GM23338 (cell line): ENCODE data around the gene KAZN.

Experiments used
- CTCF ChIP-seq, 2 experiments: fragments of 200-600 bp in 1 of 2; sonication (generic) in 1 of 2; conservative IDR thresholded peaks; 2 replicates each; pipeline versions ENCODE4 v1.5.1 to v1.6.1; 2016 to 2017; ENCODE audit warnings: antibody characterized with exemption in 2 of 2, low read depth in 2 of 2, mild to moderate bottlenecking in 2 of 2, moderate library complexity in 1 of 2
- EZH2 ChIP-seq: fragments of 200-600 bp; sonication (generic); IDR thresholded peaks from one replicate; pipeline ENCODE4 v1.8.0; 2017; ENCODE audit warnings: antibody characterized with exemption, mild to moderate bottlenecking, low read depth; ENCODE audit not compliant: unreplicated experiment
- EZH2phosphoT487 ChIP-seq: fragments of 200-600 bp; sonication (generic); IDR thresholded peaks from one replicate; pipeline ENCODE4 v1.8.1; 2018; ENCODE audit warnings: antibody characterized with exemption; ENCODE audit not compliant: unreplicated experiment
- JUNB ChIP-seq: IDR thresholded peaks from one replicate; pipeline ENCODE4 v1.6.1; 2016; ENCODE audit warnings: antibody characterized with exemption; ENCODE audit not compliant: unreplicated experiment
- POLR2AphosphoS5 ChIP-seq: IDR thresholded peaks from 2 replicates; pipeline ENCODE4 v1.6.1; 2016; ENCODE audit warnings: antibody characterized with exemption, low read depth
- ZNF114 ChIP-seq: fragments of 250-450 bp; sonication (Bioruptor Pico); IDR thresholded peaks from 2 replicates; pipeline ENCODE4 v1.5.0; 2020; ENCODE audit warnings: mild to moderate bottlenecking, moderate library complexity
- ZNF331 ChIP-seq: fragments of 250-450 bp; sonication (Bioruptor Pico); IDR thresholded peaks from 2 replicates; pipeline ENCODE4 v1.5.0; 2020; ENCODE audit warnings: low read depth, mild to moderate bottlenecking, moderate library complexity

- TF ChIP-seq CTCF (conservative IDR thresholded peaks at IDR 0.05; ENCODE audit: low read depth in 2 of 2) (no peak), EZH2 (no peak), ZNF114 (no peak), ZNF331 (CRISPR knock-in tag) (no peak), POLR2AphosphoS5 (no peak), EZH2phosphoT487 (no peak), JUNB (no peak)
These were observed 296.5 kb downstream of the KAZN start for GRCh38 chr1:14894811-14895560.
